OCI-LY1 (cell line): ENCODE data around the gene PIK3C2G.

Experiments
- CTCF ChIP-seq: fragments of 200-600 bp; sonication (generic), shearing (Covaris generic); IDR thresholded peaks from 2 replicates; pipeline ENCODE4 v1.5.1; 2017; ENCODE audit warnings: mild to moderate bottlenecking, antibody characterized with exemption, low read length, moderate library complexity, mixed read lengths
- EZH2 ChIP-seq: fragments of 200-600 bp; sonication (generic), shearing (Covaris generic); IDR thresholded peaks from 2 replicates; pipeline ENCODE4 v1.8.0; 2017; ENCODE audit warnings: borderline replicate concordance, mixed run types, mild to moderate bottlenecking, antibody characterized with exemption, low read length, moderate library complexity, mixed read lengths

- TF ChIP-seq CTCF = no peak
- no peak for TF ChIP-seq EZH2
Observed at GRCh38 chr12:18327036-18327435, 65.7 kb downstream of the PIK3C2G start.
